Muscle of leg (tissue), 11 donors: ENCODE results near the gene MYRIP. TPM values are rescaled to one million over a fixed set of nuclear protein-coding genes. Genes with fewer than 3 reads are reported as not detected.

ENCODE experiments used
- DNase-seq: peaks from one replicate; pipeline ENCODE4 v3.0.0; 2013
- H3K27ac ChIP-seq: one replicate; pipeline ENCODE4 v1.5.1; 2013; ENCODE audit warnings: mild to moderate bottlenecking, low read length, control low read depth
- H3K27me3 ChIP-seq: one replicate; pipeline ENCODE4 v1.6.1; 2013; ENCODE audit warnings: low read length; ENCODE audit not compliant: control insufficient read depth, insufficient read depth
- H3K36me3 ChIP-seq: one replicate; pipeline ENCODE4 v1.6.1; 2013; ENCODE audit warnings: low read length; ENCODE audit not compliant: control insufficient read depth, insufficient read depth
- H3K4me1 ChIP-seq: one replicate; pipeline ENCODE4 v1.6.1; 2013; ENCODE audit warnings: low read length; ENCODE audit not compliant: control insufficient read depth, insufficient read depth
- H3K4me3 ChIP-seq: one replicate; pipeline ENCODE4 v1.5.1; 2013; ENCODE audit warnings: low read length, control low read depth
- H3K9me3 ChIP-seq: replicated peaks from 2 replicates; pipeline ENCODE4 v1.6.1; 2013; ENCODE audit warnings: low read depth, low read length; ENCODE audit not compliant: control insufficient read depth
- WGBS: methylation state at CpG from one replicate; pipeline ENCODE4 v1.1.5; 2013; ENCODE audit warnings: missing lambda C conversion rate; ENCODE audit not compliant: insufficient coverage; 5-methylcytosine and 5-hydroxymethylcytosine counted together
- polyA plus RNA-seq, 8 donors: library from polyadenylated mRNA; unstranded; fragments of 120-200 nt; gene quantifications; one replicate each; pipeline versions ENCODE4 v1.2.1 to v1.2.3, GENCODE V29; 2013; ENCODE audit warnings: inconsistent platforms in 1 of 8, low replicate concordance in 1 of 8; ENCODE audit not compliant: insufficient read length in 8 of 8, insufficient read depth in 1 of 8
- total RNA-seq: library from RNA; stranded (reverse); fragments of 120-200 nt; gene quantifications from one replicate; pipeline ENCODE4 v1.2.4, GENCODE V29; 2013

MYRIP gene
- total and polyA plus RNA-seq, 9 donors = 0.43 to 1.3 (median 0.75) TPM

GRCh38 chr3:40044487-40044886 lies 235.1 kb downstream of the MYRIP start:
- no peaks in the 10 kb centered on the region for H3K4me1 ChIP-seq
- peaks cover under 1% of the 10 kb centered on the region for H3K9me3 ChIP-seq
- no peaks in the 10 kb centered on the region for H3K27me3 ChIP-seq
- H3K4me3 ChIP-seq = no peak overlapping the region
- 70% methylated on average over 2 of the region's 5 CpGs for WGBS
- DNase-seq = no peak
- H3K36me3 ChIP-seq = no peaks in the 10 kb centered on the region
- no peak overlapping the region for H3K27ac ChIP-seq

- Histone ChIP-seq H3K4me1 (no peaks in the 10 kb centered on the region), H3K36me3 (no peaks in the 10 kb centered on the region), H3K27ac (no peak overlapping the region), H3K9me3 (peaks cover 5% of the 10 kb centered on the region), H3K4me3 (no peak overlapping the region), H3K27me3 (no peaks in the 10 kb centered on the region)
- WGBS = no CpG with 5 or more reads among the region's 2 CpGs
- DNase-seq = peak; percentile 56
These were observed 235.6 kb downstream of the MYRIP start for GRCh38 chr3:40045051-40045450.

- WGBS = 91% methylated on average over 4 of the region's 4 CpGs
- Histone ChIP-seq H3K27ac (no peak overlapping the region), H3K27me3 (no peaks in the 10 kb centered on the region), H3K9me3 (peaks cover 8% of the 10 kb centered on the region), H3K36me3 (no peaks in the 10 kb centered on the region), H3K4me1 (no peaks in the 10 kb centered on the region), H3K4me3 (no peak overlapping the region)
- no peak for DNase-seq
These were observed 236.7 kb downstream of the MYRIP start for GRCh38 chr3:40046149-40046548.

GRCh38 chr3:40047406-40047805 lies 238.0 kb downstream of the MYRIP start:
- Histone ChIP-seq H3K27ac (no peak overlapping the region), H3K4me1 (no peaks in the 10 kb centered on the region), H3K27me3 (no peaks in the 10 kb centered on the region), H3K4me3 (no peak overlapping the region), H3K36me3 (no peaks in the 10 kb centered on the region), H3K9me3 (peaks cover 8% of the 10 kb centered on the region)
- no CpG with 5 or more reads among the region's 2 CpGs for WGBS
- no peak for DNase-seq

GRCh38 chr3:40053663-40054062 lies 244.3 kb downstream of the MYRIP start:
- Histone ChIP-seq H3K36me3 (no peaks in the 10 kb centered on the region), H3K27me3 (no peaks in the 10 kb centered on the region), H3K4me3 (no peak overlapping the region), H3K4me1 (no peaks in the 10 kb centered on the region), H3K27ac (no peak overlapping the region), H3K9me3 (peaks cover 8% of the 10 kb centered on the region)
- no peak for DNase-seq
- WGBS = no CpG with 5 or more reads among the region's 1 CpG

- no CpG with 5 or more reads among the region's 3 CpGs for WGBS
- Histone ChIP-seq H3K4me3 (no peak overlapping the region), H3K4me1 (no peaks in the 10 kb centered on the region), H3K36me3 (no peaks in the 10 kb centered on the region), H3K27ac (no peak overlapping the region), H3K27me3 (no peaks in the 10 kb centered on the region), H3K9me3 (peaks cover 6% of the 10 kb centered on the region)
- DNase-seq = no peak
These were observed 245.3 kb downstream of the MYRIP start for GRCh38 chr3:40054568-40055222.

- Histone ChIP-seq H3K27me3 (no peaks in the 10 kb centered on the region), H3K4me3 (no peak overlapping the region), H3K4me1 (no peaks in the 10 kb centered on the region), H3K36me3 (no peaks in the 10 kb centered on the region), H3K9me3 (peaks cover 2% of the 10 kb centered on the region), H3K27ac (no peak overlapping the region)
- no CpG with 5 or more reads among the region's 1 CpG for WGBS
- no peak for DNase-seq
These were observed 246.0 kb downstream of the MYRIP start for GRCh38 chr3:40055361-40055760.

- Histone ChIP-seq H3K4me1 (no peaks in the 10 kb centered on the region), H3K9me3 (peaks cover 2% of the 10 kb centered on the region), H3K27ac (no peak overlapping the region), H3K36me3 (no peaks in the 10 kb centered on the region), H3K4me3 (no peak overlapping the region), H3K27me3 (no peaks in the 10 kb centered on the region)
- peak; percentile 37 for DNase-seq
- no CpG with 5 or more reads among the region's 3 CpGs for WGBS
These were observed 246.5 kb downstream of the MYRIP start for GRCh38 chr3:40055956-40056355.

- Histone ChIP-seq H3K4me1 (no peaks in the 10 kb centered on the region), H3K4me3 (no peak overlapping the region), H3K9me3 (peaks cover 2% of the 10 kb centered on the region), H3K27me3 (no peaks in the 10 kb centered on the region), H3K27ac (no peak overlapping the region), H3K36me3 (no peaks in the 10 kb centered on the region)
- DNase-seq = no peak
- no CpG with 5 or more reads among the region's 2 CpGs for WGBS
These were observed 247.7 kb downstream of the MYRIP start for GRCh38 chr3:40057077-40057476.

- no peak overlapping the region for H3K27ac ChIP-seq
- H3K36me3 ChIP-seq = no peaks in the 10 kb centered on the region
- H3K27me3 ChIP-seq = no peaks in the 10 kb centered on the region
- H3K4me1 ChIP-seq = no peaks in the 10 kb centered on the region
- WGBS = no CpG with 5 or more reads among the region's 1 CpG
- peaks cover 2% of the 10 kb centered on the region for H3K9me3 ChIP-seq
- DNase-seq = no peak
- H3K4me3 ChIP-seq = no peak overlapping the region
These were observed 248.4 kb downstream of the MYRIP start for GRCh38 chr3:40057786-40058185.

- whole genome bisulfite sequencing = 50% methylated on average over 3 of the region's 4 CpGs
- peak; percentile 81 for DNase-seq
- no peaks in the 10 kb centered on the region for H3K9me3 ChIP-seq
These were observed 259.2 kb downstream of the MYRIP start for GRCh38 chr3:40068636-40069035.

More at GRCh38 chr3:40068636-40069035, 259.2 kb downstream of the MYRIP start:
- Histone ChIP-seq H3K4me3 (no peak overlapping the region), H3K27ac (no peak overlapping the region), H3K4me1 (no peaks in the 10 kb centered on the region), H3K27me3 (no peaks in the 10 kb centered on the region), H3K36me3 (no peaks in the 10 kb centered on the region)
